ENCODE results near the gene LAMB3. TPM values are rescaled to one million over a fixed set of nuclear protein-coding genes. Genes with fewer than 3 reads are reported as not detected.

LAMB3 gene
- total and polyA plus RNA-seq, 10 of the 15 experiments (the other 5 are each of a cell fraction or from before 2014, with no cell fraction given) = 0.04 to 1.8 (median 0.10) TPM; not detected in 1

- no peak for TF ChIP-seq ZZZ3 (IDR thresholded peaks at IDR 0.05; ENCODE audit: control insufficient read depth, insufficient read length, low read depth)
- TF ChIP-seq STAT1 (conservative IDR thresholded peaks at IDR 0.05) = no peak
- TF ChIP-seq BACH1 (IDR thresholded peaks at IDR 0.05; ENCODE audit: borderline replicate concordance) = peak; percentile 67; the same call in 1 of the 2 replicates
- peak; percentile 94 for TF ChIP-seq MTA2 (IDR thresholded peaks at IDR 0.05; ENCODE audit: low read depth)
- TF ChIP-seq HSF1 (IDR thresholded peaks at IDR 0.05; ENCODE audit: low read depth, low read length) = no peak
- peak; percentile 90 for TF ChIP-seq RUNX3 (IDR thresholded peaks at IDR 0.05; ENCODE audit: low read length)
- TF ChIP-seq CHD2 (IDR thresholded peaks at IDR 0.05; ENCODE audit: borderline replicate concordance, low read depth, low read length) = no peak; the same call in 1 of the 2 replicates
- TF ChIP-seq GABPA (IDR thresholded peaks at IDR 0.05; ENCODE audit: low read depth) = 0 out of 2 replicates have a peak, but pooled peaks have one; percentile 33
- TF ChIP-seq SMAD1 (IDR thresholded peaks at IDR 0.05; ENCODE audit: low read depth, partially characterized antibody) = peak; percentile 34
- 0 out of 2 replicates have a peak, but pooled peaks have one; percentile 40 for TF ChIP-seq RCOR1 (conservative IDR thresholded peaks at IDR 0.05; ENCODE audit: low read depth, low read length)
- no peak for TF ChIP-seq WRNIP1 (IDR thresholded peaks at IDR 0.05; ENCODE audit: borderline replicate concordance, low read depth, low read length)
- no peak for TF ChIP-seq IRF3 (IDR thresholded peaks at IDR 0.05)
- no peak for TF ChIP-seq BCLAF1 (IDR thresholded peaks at IDR 0.05)
- TF ChIP-seq CEBPB (IDR thresholded peaks at IDR 0.05; ENCODE audit: borderline replicate concordance in 1 of 2, low read depth in 2 of 2, low read length in 2 of 2) = no peak
- no peak for TF ChIP-seq NKRF (conservative IDR thresholded peaks at IDR 0.05)
- TF ChIP-seq ZSCAN29 (IDR thresholded peaks at IDR 0.05) = no peak
- TF ChIP-seq BHLHE40 (IDR thresholded peaks at IDR 0.05; ENCODE audit: borderline replicate concordance in 1 of 2, low read depth in 2 of 2, low read length in 1 of 2) = peak; percentile 81 to 85
- TF ChIP-seq KLF5 (IDR thresholded peaks at IDR 0.05; ENCODE audit: partially characterized antibody) = no peak
- TF ChIP-seq TCF7 (IDR thresholded peaks at IDR 0.05; ENCODE audit: borderline replicate concordance) = no peak
- TF ChIP-seq RFX5 (IDR thresholded peaks at IDR 0.05; ENCODE audit: low read depth, low read length) = no peak
- TF ChIP-seq ZBED1 (IDR thresholded peaks at IDR 0.05; ENCODE audit: borderline replicate concordance) = no peak; the same call in 1 of the 2 replicates
- TF ChIP-seq POLR2AphosphoS2 (IDR thresholded peaks at IDR 0.05; ENCODE audit: low read depth, low read length) = no peak
- 0 out of 2 replicates have a peak, but pooled peaks have one; percentile 28 for TF ChIP-seq CBFB (IDR thresholded peaks at IDR 0.05; ENCODE audit: low read depth)
Measured at GRCh38 chr1:209672705-209673630, 20.7 kb upstream of the LAMB3 start (continued).
